OCI-LY3 (cell line): ENCODE data around the gene TMEM190.

Experiments
- H2AFZ ChIP-seq: fragments of 200-600, 300-600 bp; shearing (Covaris generic); 2 replicates; pipeline ENCODE4 v1.6.0; 2014; ENCODE audit warnings: antibody characterized with exemption, low read depth, low read length
- H3K27ac ChIP-seq: fragments of 200-600, 300-600 bp; sonication (generic); 2 replicates; pipeline ENCODE4 v1.5.1; 2014; ENCODE audit warnings: mild to moderate bottlenecking, low read length, moderate library complexity, mixed read lengths
- H3K27me3 ChIP-seq: fragments of 200-600, 300-600 bp; sonication (generic); 2 replicates; pipeline ENCODE4 v1.6.1; 2014; ENCODE audit warnings: low read depth, low read length, mixed read lengths
- H3K36me3 ChIP-seq: fragments of 200-600, 300-600 bp; sonication (generic); replicated peaks from 2 replicates; pipeline ENCODE3; 2014; ENCODE audit warnings: low read depth, low read length, mixed read lengths
- H3K4me1 ChIP-seq: fragments of 300-600, 200-600 bp; sonication (generic); 2 replicates; pipeline ENCODE4 v1.6.1; 2014; ENCODE audit warnings: low read length, mixed read lengths
- H3K4me2 ChIP-seq: fragments of 200-600, 300-600 bp; sonication (generic); 2 replicates; pipeline ENCODE4 v1.6.1; 2014; ENCODE audit warnings: low read length, mixed read lengths
- H3K4me3 ChIP-seq: fragments of 300-600, 200-600 bp; sonication (generic); 2 replicates; pipeline ENCODE4 v1.5.1; 2014; ENCODE audit warnings: antibody characterized with exemption, mild to moderate bottlenecking, low read length, moderate library complexity
- H3K79me2 ChIP-seq: fragments of 300-600, 200-600 bp; shearing (Covaris generic); 2 replicates; pipeline ENCODE4 v1.6.1; 2014; ENCODE audit warnings: mild to moderate bottlenecking, low read length, mixed read lengths
- H3K9ac ChIP-seq: fragments of 300-600, 200-600 bp; shearing (Covaris generic); 2 replicates; pipeline ENCODE4 v1.6.0; 2014; ENCODE audit warnings: mild to moderate bottlenecking, low read length, moderate library complexity
- H3K9me3 ChIP-seq: fragments of 200-600, 300-600 bp; shearing (Covaris generic); 2 replicates; pipeline ENCODE4 v1.6.1; 2014; ENCODE audit warnings: low read length, mixed read lengths; ENCODE audit not compliant: insufficient read depth
- H4K20me1 ChIP-seq: fragments of 200-600, 300-600 bp; sonication (generic); 2 replicates; pipeline ENCODE4 v1.6.1; 2016; ENCODE audit warnings: low read length, mixed read lengths; ENCODE audit not compliant: insufficient read depth
- EZH2phosphoT487 ChIP-seq: fragments of 200-600 bp; shearing (Covaris generic); IDR thresholded peaks from 2 replicates; pipeline ENCODE4 v1.6.1; 2018; ENCODE audit warnings: antibody characterized with exemption, mixed run types, low read depth
- TF ChIP-seq, protein P1 (sequence below): fragments of 200-600, 300-600 bp; sonication (generic); IDR thresholded peaks from 2 replicates; pipeline ENCODE4 v1.5.1; 2014; ENCODE audit warnings: antibody characterized with exemption, low read length, low read depth

Gene TMEM190

DNA sequence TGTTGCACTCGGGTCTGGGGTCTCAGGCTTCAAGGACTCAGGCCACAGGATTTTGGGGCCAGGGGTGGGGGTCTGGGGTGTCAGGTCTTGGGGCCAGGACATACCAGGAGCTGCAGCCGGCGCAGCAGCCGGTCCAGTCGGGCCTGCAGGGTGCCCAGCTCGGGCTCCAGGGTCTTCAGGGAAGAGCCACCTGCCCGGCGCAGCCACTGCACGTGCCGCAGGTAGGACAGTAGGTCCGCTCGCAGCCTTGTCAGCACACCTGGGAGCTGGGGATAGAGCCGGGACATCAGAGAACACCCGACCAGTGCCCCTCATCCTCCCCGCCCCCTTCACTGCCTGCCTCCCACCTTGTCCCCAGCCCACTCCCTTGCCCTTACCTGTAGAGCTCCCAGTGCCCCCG, 8.5 kb upstream of the TMEM190 start:
- no peaks in the 10 kb centered on the region for H4K20me1 ChIP-seq
- no peaks in the 10 kb centered on the region for H3K36me3 ChIP-seq
- H3K9ac ChIP-seq: no peak overlapping the region
- H3K27ac ChIP-seq: no peak overlapping the region
- TF ChIP-seq, protein P1, sequence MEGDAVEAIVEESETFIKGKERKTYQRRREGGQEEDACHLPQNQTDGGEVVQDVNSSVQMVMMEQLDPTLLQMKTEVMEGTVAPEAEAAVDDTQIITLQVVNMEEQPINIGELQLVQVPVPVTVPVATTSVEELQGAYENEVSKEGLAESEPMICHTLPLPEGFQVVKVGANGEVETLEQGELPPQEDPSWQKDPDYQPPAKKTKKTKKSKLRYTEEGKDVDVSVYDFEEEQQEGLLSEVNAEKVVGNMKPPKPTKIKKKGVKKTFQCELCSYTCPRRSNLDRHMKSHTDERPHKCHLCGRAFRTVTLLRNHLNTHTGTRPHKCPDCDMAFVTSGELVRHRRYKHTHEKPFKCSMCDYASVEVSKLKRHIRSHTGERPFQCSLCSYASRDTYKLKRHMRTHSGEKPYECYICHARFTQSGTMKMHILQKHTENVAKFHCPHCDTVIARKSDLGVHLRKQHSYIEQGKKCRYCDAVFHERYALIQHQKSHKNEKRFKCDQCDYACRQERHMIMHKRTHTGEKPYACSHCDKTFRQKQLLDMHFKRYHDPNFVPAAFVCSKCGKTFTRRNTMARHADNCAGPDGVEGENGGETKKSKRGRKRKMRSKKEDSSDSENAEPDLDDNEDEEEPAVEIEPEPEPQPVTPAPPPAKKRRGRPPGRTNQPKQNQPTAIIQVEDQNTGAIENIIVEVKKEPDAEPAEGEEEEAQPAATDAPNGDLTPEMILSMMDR: no peak
- no peak for TF ChIP-seq EZH2phosphoT487
- peaks cover 12% of the 10 kb centered on the region; the same call in 1 of the 2 replicates for H3K27me3 ChIP-seq
- H3K4me2 ChIP-seq: no peak overlapping the region
- no peaks in the 10 kb centered on the region for H3K79me2 ChIP-seq
- no peak overlapping the region for H2AFZ ChIP-seq
- H3K4me3 ChIP-seq: no peak overlapping the region
- H3K4me1 ChIP-seq: 0 out of 2 replicates have a peak, but pooled peaks cover 2% of the 10 kb centered on the region
- H3K9me3 ChIP-seq: no peaks in the 10 kb centered on the region

DNA sequence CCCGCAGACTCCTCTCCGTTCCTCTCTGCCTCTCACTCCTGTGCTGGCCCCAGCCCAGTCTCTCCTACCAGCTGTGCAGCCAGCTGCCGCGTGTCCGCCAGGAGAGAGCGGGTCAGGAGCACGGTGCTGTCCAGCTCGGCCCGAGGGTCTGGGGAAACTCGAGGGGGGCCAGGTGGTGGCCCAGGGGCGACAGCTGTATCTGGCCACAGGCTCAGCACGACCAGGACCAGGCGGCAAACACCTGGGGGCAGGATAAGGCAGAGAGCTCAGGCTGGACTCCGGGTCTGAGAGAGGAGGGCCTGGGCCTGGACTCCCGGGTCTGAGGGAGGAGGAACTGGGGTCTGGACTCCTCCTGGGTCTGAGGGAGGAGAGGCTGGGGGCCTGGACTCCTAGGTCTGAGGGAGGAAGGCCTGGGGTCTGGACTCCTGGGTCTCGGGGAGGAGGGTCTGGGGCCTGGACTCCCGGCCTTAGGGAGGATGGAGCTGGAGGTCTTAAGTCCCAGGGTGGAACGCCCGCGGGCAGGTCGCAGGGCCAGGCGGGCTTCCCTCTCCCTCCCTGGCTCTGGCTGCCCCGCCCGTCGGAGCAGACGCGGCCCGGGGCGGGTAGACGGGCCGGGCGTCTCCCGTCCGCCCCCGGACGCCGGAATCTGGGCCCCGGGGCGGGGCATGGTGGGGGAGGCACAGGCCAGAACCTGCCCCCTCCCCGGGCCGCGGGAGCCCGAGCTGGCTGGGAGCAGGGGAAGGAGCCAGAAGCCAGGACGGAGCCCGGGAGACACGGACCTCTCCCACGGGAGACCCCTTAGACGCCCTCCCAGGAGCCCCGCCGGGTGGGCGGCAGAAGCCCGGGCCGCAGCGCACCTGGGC, 7.7 kb upstream of the TMEM190 start:
- peaks cover 6% of the 10 kb centered on the region; the same call in 1 of the 2 replicates for H3K4me1 ChIP-seq
- H3K9me3 ChIP-seq: no peaks in the 10 kb centered on the region
- no peaks in the 10 kb centered on the region for H3K36me3 ChIP-seq
- no peak for TF ChIP-seq EZH2phosphoT487
- TF ChIP-seq, protein P1: no peak
- H3K9ac ChIP-seq: no peak overlapping the region
- no peak overlapping the region for H3K4me3 ChIP-seq
- no peaks in the 10 kb centered on the region for H4K20me1 ChIP-seq
- H3K79me2 ChIP-seq: no peaks in the 10 kb centered on the region
- H2AFZ ChIP-seq: no peak overlapping the region
- no peak overlapping the region for H3K4me2 ChIP-seq
- no peak overlapping the region for H3K27ac ChIP-seq
- H3K27me3 ChIP-seq: peaks cover 18% of the 10 kb centered on the region

DNA sequence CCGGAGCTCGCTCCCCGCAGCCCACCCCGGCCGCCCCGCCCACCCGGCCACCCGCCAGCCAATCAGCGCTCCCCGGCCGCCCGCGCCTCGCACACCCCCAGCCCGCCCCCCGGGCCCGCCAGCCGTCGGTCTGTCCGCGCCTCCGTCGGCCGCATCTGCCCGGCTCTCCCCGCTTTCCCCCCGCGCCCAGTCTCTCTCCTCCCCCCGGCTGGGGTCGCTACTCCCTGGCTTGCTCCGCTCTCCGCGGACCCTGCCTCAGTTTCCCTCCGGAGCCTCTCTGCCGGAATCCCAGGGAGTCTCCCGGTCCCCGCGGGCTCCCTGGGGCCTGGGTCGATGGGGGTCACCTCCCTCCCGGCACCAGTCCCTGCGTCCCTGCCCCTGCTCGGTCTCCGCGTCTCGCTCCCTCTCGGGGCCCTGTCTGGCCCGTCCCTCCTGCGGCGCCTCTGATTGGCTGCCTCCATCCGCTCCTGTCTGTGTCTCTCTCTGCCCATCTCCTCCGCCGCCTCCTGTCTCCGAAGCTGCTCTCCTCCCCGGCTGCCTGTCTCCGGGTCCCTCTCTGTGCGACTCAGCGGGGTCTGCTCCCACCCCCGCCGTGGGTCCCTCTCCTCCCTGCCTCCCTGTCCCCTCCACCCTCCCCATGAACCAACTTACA, 6.8 kb upstream of the TMEM190 start:
- peaks cover 6% of the 10 kb centered on the region; the same call in 1 of the 2 replicates for H3K4me1 ChIP-seq
- H3K79me2 ChIP-seq: no peaks in the 10 kb centered on the region
- no peak overlapping the region for H3K4me3 ChIP-seq
- H3K4me2 ChIP-seq: no peak overlapping the region
- H3K9ac ChIP-seq: no peak overlapping the region
- no peak for TF ChIP-seq EZH2phosphoT487
- TF ChIP-seq, protein P1: no peak
- H3K27me3 ChIP-seq: peaks cover 21% of the 10 kb centered on the region
- no peak overlapping the region for H2AFZ ChIP-seq
- H4K20me1 ChIP-seq: no peaks in the 10 kb centered on the region
- no peaks in the 10 kb centered on the region for H3K36me3 ChIP-seq
- no peaks in the 10 kb centered on the region for H3K9me3 ChIP-seq
- no peak overlapping the region for H3K27ac ChIP-seq

DNA sequence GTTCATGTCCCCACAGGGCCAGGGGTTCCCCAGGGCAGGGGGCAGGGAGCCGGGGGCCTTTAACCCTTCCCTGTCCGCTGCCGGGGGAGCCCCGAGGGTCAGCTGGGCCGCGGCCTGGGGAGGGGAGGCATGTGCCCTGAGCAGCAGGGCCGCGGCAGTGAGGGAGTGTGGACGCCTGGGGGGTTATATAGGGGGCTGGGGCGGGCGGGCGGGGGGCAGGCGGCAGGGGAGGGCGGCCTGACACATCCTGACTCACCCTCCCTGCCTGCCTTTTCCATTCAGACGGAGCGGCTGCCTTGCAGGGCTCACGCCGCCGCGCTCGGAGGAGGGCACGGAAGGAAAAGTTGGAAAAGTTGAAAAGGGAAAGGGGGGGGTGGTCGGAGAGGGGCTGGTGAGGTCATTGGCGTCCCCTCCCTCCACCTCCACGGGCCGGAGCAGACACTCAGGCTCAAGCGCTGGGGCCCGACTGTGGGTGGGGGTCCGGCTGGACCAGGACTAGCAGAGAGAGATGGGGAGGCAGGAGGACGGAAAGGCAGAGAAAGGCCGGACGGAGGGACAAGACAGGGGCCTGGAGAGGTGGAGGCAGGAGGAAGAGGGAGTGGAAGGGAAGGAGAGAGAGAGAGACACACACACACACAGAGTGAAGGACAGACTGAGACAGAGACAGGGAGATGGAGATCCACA, 6.2 kb upstream of the TMEM190 start, which contains the start of gene IL11:
Gene IL11, minus strand, starts transcription at position 159 of the 684 bp plus-strand sequence. Its CDS starts 153 bp downstream, at position 6.
- Histone ChIP-seq H2AFZ (no peak within 1 kb of the TSS), H3K27ac (no peak within 1 kb of the TSS)

More for the DNA sequence above, 6.2 kb upstream of the TMEM190 start, which contains the start of gene IL11:
- no peak within 1 kb of the TSS for H3K4me3 ChIP-seq
- H4K20me1 ChIP-seq: no peaks in the 10 kb centered on the region
- H3K79me2 ChIP-seq: no peaks in the 10 kb centered on the region
- peaks cover 7% of the 10 kb centered on the region for H3K4me1 ChIP-seq
- H3K9ac ChIP-seq: no peak within 1 kb of the TSS
- no peak within 1 kb of the TSS for H3K4me2 ChIP-seq
- H3K27me3 ChIP-seq: peaks cover 21% of the 10 kb centered on the region
- TF ChIP-seq, protein P1: no peak
- no peak for TF ChIP-seq EZH2phosphoT487
- no peaks in the 10 kb centered on the region for H3K36me3 ChIP-seq
- no peaks in the 10 kb centered on the region for H3K9me3 ChIP-seq
